GM23338 (cell line): ENCODE measurements around the gene C1orf21.

Experiments used
- CREB1 ChIP-seq: fragments of 250-450 bp; sonication (Bioruptor Pico); IDR thresholded peaks from 2 replicates; pipeline ENCODE4 v1.5.0; 2020; ENCODE audit warnings: low read depth, mild to moderate bottlenecking, moderate library complexity
- CTCF ChIP-seq, 2 experiments: fragments of 200-600 bp in 1 of 2; sonication (generic) in 1 of 2; conservative IDR thresholded peaks; 2 replicates each; pipeline versions ENCODE4 v1.5.1 to v1.6.1; 2016 to 2017; ENCODE audit warnings: antibody characterized with exemption in 2 of 2, low read depth in 2 of 2, mild to moderate bottlenecking in 2 of 2, moderate library complexity in 1 of 2
- ETS1 ChIP-seq: IDR thresholded peaks from 2 replicates; pipeline ENCODE4 v1.6.1; 2016; ENCODE audit warnings: antibody characterized with exemption
- EZH2 ChIP-seq: fragments of 200-600 bp; sonication (generic); IDR thresholded peaks from one replicate; pipeline ENCODE4 v1.8.0; 2017; ENCODE audit warnings: antibody characterized with exemption, mild to moderate bottlenecking, low read depth; ENCODE audit not compliant: unreplicated experiment
- EZH2phosphoT487 ChIP-seq: fragments of 200-600 bp; sonication (generic); IDR thresholded peaks from one replicate; pipeline ENCODE4 v1.8.1; 2018; ENCODE audit warnings: antibody characterized with exemption; ENCODE audit not compliant: unreplicated experiment
- JUNB ChIP-seq: IDR thresholded peaks from one replicate; pipeline ENCODE4 v1.6.1; 2016; ENCODE audit warnings: antibody characterized with exemption; ENCODE audit not compliant: unreplicated experiment
- NANOG ChIP-seq: IDR thresholded peaks from 2 replicates; pipeline ENCODE4 v1.6.1; 2016; ENCODE audit warnings: antibody characterized with exemption, borderline replicate concordance
- POLR2AphosphoS5 ChIP-seq: IDR thresholded peaks from 2 replicates; pipeline ENCODE4 v1.6.1; 2016; ENCODE audit warnings: antibody characterized with exemption, low read depth
- REST ChIP-seq: IDR thresholded peaks from one replicate; pipeline ENCODE4 v1.6.1; 2018; ENCODE audit warnings: antibody characterized with exemption; ENCODE audit not compliant: unreplicated experiment
- STAT1 ChIP-seq: IDR thresholded peaks from one replicate; pipeline ENCODE4 v1.6.1; 2016; ENCODE audit warnings: antibody characterized with exemption; ENCODE audit not compliant: unreplicated experiment
- ZNF114 ChIP-seq: fragments of 250-450 bp; sonication (Bioruptor Pico); IDR thresholded peaks from 2 replicates; pipeline ENCODE4 v1.5.0; 2020; ENCODE audit warnings: mild to moderate bottlenecking, moderate library complexity
- ZNF331 ChIP-seq: fragments of 250-450 bp; sonication (Bioruptor Pico); IDR thresholded peaks from 2 replicates; pipeline ENCODE4 v1.5.0; 2020; ENCODE audit warnings: low read depth, mild to moderate bottlenecking, moderate library complexity

GRCh38 chr1:184512724-184513123 lies 125.9 kb downstream of the C1orf21 start:
- TF ChIP-seq CTCF (conservative IDR thresholded peaks at IDR 0.05; ENCODE audit: low read depth in 2 of 2) = no peak
- no peak for TF ChIP-seq POLR2AphosphoS5
- TF ChIP-seq EZH2 = no peak
- no peak for TF ChIP-seq EZH2phosphoT487
- no peak for TF ChIP-seq REST
- no peak for TF ChIP-seq CREB1 (CRISPR knock-in tag)
- no peak for TF ChIP-seq STAT1
- no peak for TF ChIP-seq ETS1
- no peak for TF ChIP-seq ZNF114 (CRISPR knock-in tag)
- TF ChIP-seq JUNB = no peak
- TF ChIP-seq ZNF331 (CRISPR knock-in tag) = no peak
- no peak for TF ChIP-seq NANOG
